ENCODE data around the gene DENND2A.

Gene DENND2A

GRCh38 chr7:140656548-140657515 is 16.2 kb upstream of the DENND2A start:
- no peak overlapping the region for H3K4ac ChIP-seq (ENCODE audit: low read depth, low read length)
- H2BK12ac ChIP-seq (ENCODE audit: low read length): peak overlapping the region; percentile 23
- no peaks in the 10 kb centered on the region for H3K36me3 ChIP-seq (ENCODE audit: control insufficient read depth in 1 of 2, insufficient read depth in 2 of 2, low read length in 2 of 2)
- H3K27me3 ChIP-seq (ENCODE audit: insufficient read depth, low read length): no peaks in the 10 kb centered on the region
- H4K91ac ChIP-seq (ENCODE audit: low read depth, low read length): peak overlapping the region; percentile 72
- no peak overlapping the region for H3K23ac ChIP-seq (ENCODE audit: low read length)
- no peaks in the 10 kb centered on the region for H3K79me2 ChIP-seq (ENCODE audit: control insufficient read depth, insufficient read depth, low read length, poor library complexity)
- H3K18ac ChIP-seq (ENCODE audit: low read length): peak overlapping the region; percentile 47
- no peak overlapping the region for H4K12ac ChIP-seq (ENCODE audit: low read depth, low read length)
- peak overlapping the region; percentile 29 for H3K4me2 ChIP-seq (ENCODE audit: low read length)
- no peaks in the 10 kb centered on the region for H3K9me3 ChIP-seq (ENCODE audit: insufficient read depth, low read depth, low read length)
- peak overlapping the region; percentile 80 for H4K8ac ChIP-seq (ENCODE audit: low read depth, low read length)
- H3K4me3 ChIP-seq (ENCODE audit: low read depth, low read length): no peak overlapping the region
- H3K79me1 ChIP-seq (ENCODE audit: low read length): peaks cover 3% of the 10 kb centered on the region
- H2BK120ac ChIP-seq (ENCODE audit: insufficient read depth, low read length, poor library complexity): peak overlapping the region; percentile 82
- peak overlapping the region; percentile 26 for H3K14ac ChIP-seq (ENCODE audit: low read length)
- DNase-seq: peak; percentile 81 to 87
- H2AFZ ChIP-seq (ENCODE audit: insufficient read depth, low read length, poor library complexity): peak overlapping the region; percentile 64
- peak overlapping the region; percentile 30 for H3K27ac ChIP-seq (ENCODE audit: low read depth, low read length)
- no peak overlapping the region for H2AK5ac ChIP-seq (ENCODE audit: low read length)
- peak overlapping the region; percentile 82 for H2BK5ac ChIP-seq (ENCODE audit: low read depth, low read length, poor library complexity)
- no CpG with 5 or more reads among the region's 11 CpGs for WGBS (ENCODE audit: extremely low coverage, insufficient coverage, insufficient read length)
- H3K9ac ChIP-seq (ENCODE audit: low read length): no peak overlapping the region
- H3K4me1 ChIP-seq (ENCODE audit: control insufficient read depth in 1 of 2, insufficient read depth in 2 of 2, low read length in 2 of 2): peaks cover 9 to 10% of the 10 kb centered on the region in 2 experiments

GRCh38 chr7:140655511-140656408 is 15.1 kb upstream of the DENND2A start:
- peak overlapping the region; percentile 44 for H2AK5ac ChIP-seq (ENCODE audit: low read length)
- no peak overlapping the region for H4K8ac ChIP-seq (ENCODE audit: low read depth, low read length)
- peak overlapping the region; percentile 19 for H2BK5ac ChIP-seq (ENCODE audit: low read depth, low read length, poor library complexity)
- DNase-seq: no peak
- no peak overlapping the region for H2AFZ ChIP-seq (ENCODE audit: insufficient read depth, low read length, poor library complexity)
- H3K27me3 ChIP-seq (ENCODE audit: insufficient read depth, low read length): no peaks in the 10 kb centered on the region
- H3K9me3 ChIP-seq (ENCODE audit: insufficient read depth, low read depth, low read length): no peaks in the 10 kb centered on the region
- H4K12ac ChIP-seq (ENCODE audit: low read depth, low read length): no peak overlapping the region
- peak overlapping the region; percentile 19 for H2BK12ac ChIP-seq (ENCODE audit: low read length)
- no peak overlapping the region for H3K18ac ChIP-seq (ENCODE audit: low read length)
- no peak overlapping the region for H3K9ac ChIP-seq (ENCODE audit: low read length)
- H3K4me3 ChIP-seq (ENCODE audit: low read depth, low read length): no peak overlapping the region
- no peaks in the 10 kb centered on the region for H3K79me2 ChIP-seq (ENCODE audit: control insufficient read depth, insufficient read depth, low read length, poor library complexity)
- peak overlapping the region; percentile 8 for H3K4ac ChIP-seq (ENCODE audit: low read depth, low read length)
- H3K4me1 ChIP-seq (ENCODE audit: control insufficient read depth in 1 of 2, insufficient read depth in 2 of 2, low read length in 2 of 2): peaks cover 9 to 13% of the 10 kb centered on the region in 2 experiments
- peak overlapping the region; percentile 30 for H3K27ac ChIP-seq (ENCODE audit: low read depth, low read length)
- H3K14ac ChIP-seq (ENCODE audit: low read length): no peak overlapping the region
- no peak overlapping the region for H3K4me2 ChIP-seq (ENCODE audit: low read length)
- no peaks in the 10 kb centered on the region for H3K36me3 ChIP-seq (ENCODE audit: control insufficient read depth in 1 of 2, insufficient read depth in 2 of 2, low read length in 2 of 2)
- H2BK120ac ChIP-seq (ENCODE audit: insufficient read depth, low read length, poor library complexity): peak overlapping the region; percentile 4
- peaks cover 3% of the 10 kb centered on the region for H3K79me1 ChIP-seq (ENCODE audit: low read length)
- H3K23ac ChIP-seq (ENCODE audit: low read length): no peak overlapping the region
- H4K91ac ChIP-seq (ENCODE audit: low read depth, low read length): peak overlapping the region; percentile 45
- WGBS (ENCODE audit: extremely low coverage, insufficient coverage, insufficient read length): no CpG with 5 or more reads among the region's 16 CpGs

- no peak overlapping the region for H2BK120ac ChIP-seq (ENCODE audit: insufficient read depth, low read length, poor library complexity)
- no peak overlapping the region for H3K18ac ChIP-seq (ENCODE audit: low read length)
- DNase-seq: no peak
- no peaks in the 10 kb centered on the region for H3K27me3 ChIP-seq (ENCODE audit: insufficient read depth, low read length)
- H3K23ac ChIP-seq (ENCODE audit: low read length): no peak overlapping the region
- peak overlapping the region; percentile 5 for H2AK5ac ChIP-seq (ENCODE audit: low read length)
- no peaks in the 10 kb centered on the region for H3K79me2 ChIP-seq (ENCODE audit: control insufficient read depth, insufficient read depth, low read length, poor library complexity)
- no peak overlapping the region for H3K4ac ChIP-seq (ENCODE audit: low read depth, low read length)
- no peak overlapping the region for H3K4me2 ChIP-seq (ENCODE audit: low read length)
- H2BK5ac ChIP-seq (ENCODE audit: low read depth, low read length, poor library complexity): no peak overlapping the region
- H2BK12ac ChIP-seq (ENCODE audit: low read length): peak overlapping the region; percentile 19
- H3K9ac ChIP-seq (ENCODE audit: low read length): no peak overlapping the region
- no peak overlapping the region for H4K91ac ChIP-seq (ENCODE audit: low read depth, low read length)
- H3K9me3 ChIP-seq (ENCODE audit: insufficient read depth, low read depth, low read length): no peaks in the 10 kb centered on the region
- peak overlapping the region; percentile 47 for H3K4me3 ChIP-seq (ENCODE audit: low read depth, low read length)
- H3K4me1 ChIP-seq (ENCODE audit: control insufficient read depth in 1 of 2, insufficient read depth in 2 of 2, low read length in 2 of 2): peaks cover 9 to 13% of the 10 kb centered on the region in 2 experiments
- H4K12ac ChIP-seq (ENCODE audit: low read depth, low read length): no peak overlapping the region
- no peaks in the 10 kb centered on the region for H3K36me3 ChIP-seq (ENCODE audit: control insufficient read depth in 1 of 2, insufficient read depth in 2 of 2, low read length in 2 of 2)
- no peak overlapping the region for H4K8ac ChIP-seq (ENCODE audit: low read depth, low read length)
- no CpG with 5 or more reads among the region's 4 CpGs for WGBS (ENCODE audit: extremely low coverage, insufficient coverage, insufficient read length)
- no peak overlapping the region for H3K14ac ChIP-seq (ENCODE audit: low read length)
- H3K27ac ChIP-seq (ENCODE audit: low read depth, low read length): no peak overlapping the region
- peaks cover 3% of the 10 kb centered on the region for H3K79me1 ChIP-seq (ENCODE audit: low read length)
- H2AFZ ChIP-seq (ENCODE audit: insufficient read depth, low read length, poor library complexity): no peak overlapping the region
Measured at GRCh38 chr7:140654661-140655060, 14.0 kb upstream of the DENND2A start.

GRCh38 chr7:140654109-140654387 is 13.4 kb upstream of the DENND2A start:
- Histone ChIP-seq H2BK5ac (ENCODE audit: low read depth, low read length, poor library complexity) (no peak overlapping the region), H3K9ac (ENCODE audit: low read length) (no peak overlapping the region), H3K79me2 (ENCODE audit: control insufficient read depth, insufficient read depth, low read length, poor library complexity) (no peaks in the 10 kb centered on the region), H3K4me2 (ENCODE audit: low read length) (no peak overlapping the region), H3K18ac (ENCODE audit: low read length) (no peak overlapping the region), H3K36me3 (ENCODE audit: control insufficient read depth in 1 of 2, insufficient read depth in 2 of 2, low read length in 2 of 2) (no peaks in the 10 kb centered on the region), H2AK5ac (ENCODE audit: low read length) (no peak overlapping the region), H3K14ac (ENCODE audit: low read length) (no peak overlapping the region), H2BK120ac (ENCODE audit: insufficient read depth, low read length, poor library complexity) (no peak overlapping the region), H4K8ac (ENCODE audit: low read depth, low read length) (no peak overlapping the region), H2BK12ac (ENCODE audit: low read length) (no peak overlapping the region), H3K9me3 (ENCODE audit: insufficient read depth, low read depth, low read length) (no peaks in the 10 kb centered on the region), H3K23ac (ENCODE audit: low read length) (no peak overlapping the region), H3K79me1 (ENCODE audit: low read length) (peaks cover 3% of the 10 kb centered on the region), H3K4me3 (ENCODE audit: low read depth, low read length) (no peak overlapping the region), H2AFZ (ENCODE audit: insufficient read depth, low read length, poor library complexity) (no peak overlapping the region), H3K27me3 (ENCODE audit: insufficient read depth, low read length) (no peaks in the 10 kb centered on the region), H3K4me1 (ENCODE audit: control insufficient read depth in 1 of 2, insufficient read depth in 2 of 2, low read length in 2 of 2) (peaks cover 9 to 13% of the 10 kb centered on the region in 2 experiments), H4K12ac (ENCODE audit: low read depth, low read length) (no peak overlapping the region), H3K4ac (ENCODE audit: low read depth, low read length) (no peak overlapping the region), H4K91ac (ENCODE audit: low read depth, low read length) (no peak overlapping the region), H3K27ac (ENCODE audit: low read depth, low read length) (no peak overlapping the region)
- DNase-seq: no peak
- WGBS (ENCODE audit: extremely low coverage, insufficient coverage, insufficient read length): no CpG with 5 or more reads among the region's 2 CpGs
